Gastrocnemius medialis (tissue), 4 donors: ENCODE results near the gene ATXN1.

ENCODE experiments used
- CTCF ChIP-seq, 5 experiments: fragments of 450-650 bp in 3 of 5; fragments of 200-600 bp in 2 of 5; sonication (generic) in 2 of 5; IDR thresholded peaks in 4 of 5; conservative IDR thresholded peaks in 1 of 5; 1 replicate in 4 of 5; 2 replicates in 1 of 5; pipeline ENCODE4 v1.5.1; 2016 to 2019; ENCODE audit warnings: antibody characterized with exemption in 5 of 5, mild to moderate bottlenecking in 3 of 5, moderate library complexity in 3 of 5
- POLR2A ChIP-seq, 2 donors: fragments of 450-650 bp; IDR thresholded peaks; one replicate each; pipeline ENCODE4 v1.6.1; 2017; ENCODE audit warnings: antibody characterized with exemption in 2 of 2, mild to moderate bottlenecking in 2 of 2, moderate library complexity in 2 of 2

GRCh38 chr6:16249971-16250370 lies 511.3 kb downstream of the ATXN1 start:
- TF ChIP-seq CTCF (IDR thresholded peaks at IDR 0.05 in 4 of 5, conservative IDR thresholded peaks at IDR 0.05 in 1 of 5) = no peak
- no peak for TF ChIP-seq POLR2A (IDR thresholded peaks at IDR 0.05)
